ENCODE measurements around the gene NR3C2. TPM values are rescaled to one million over a fixed set of nuclear protein-coding genes. Genes with fewer than 3 reads are reported as not detected.

NR3C2 gene
- total and polyA plus RNA-seq, 4 donors, result 2.0 to 11.5 (median 3.2) TPM

GRCh38 chr4:148429206-148429605 lies 13.0 kb downstream of the NR3C2 start:
- 94% methylated on average over 2 of the region's 2 CpGs for WGBS
- no peak overlapping the region for H3K27ac ChIP-seq (ENCODE audit: low read depth in 1 of 2, low read length in 2 of 2)
- no peak overlapping the region for H3K9ac ChIP-seq (ENCODE audit: low read depth in 1 of 2, low read length in 2 of 2)
- TF ChIP-seq ZBTB33 (IDR thresholded peaks at IDR 0.05) (no peak), ATF3 (IDR thresholded peaks at IDR 0.05) (no peak), FOXA1 (IDR thresholded peaks at IDR 0.05) (no peak), NR2F2 (IDR thresholded peaks at IDR 0.05) (no peak), RXRA (IDR thresholded peaks at IDR 0.05) (no peak), HNF4A (conservative IDR thresholded peaks at IDR 0.05) (no peak), TAF1 (conservative IDR thresholded peaks at IDR 0.05) (no peak), RAD21 (IDR thresholded peaks at IDR 0.05) (no peak), FOXA2 (IDR thresholded peaks at IDR 0.05) (no peak), EGR1 (IDR thresholded peaks at IDR 0.05; ENCODE audit: low read depth in 2 of 2) (no peak), MAX (IDR thresholded peaks at IDR 0.05) (no peak), JUND (IDR thresholded peaks at IDR 0.05) (no peak), YY1 (IDR thresholded peaks at IDR 0.05) (no peak), GABPA (IDR thresholded peaks at IDR 0.05 in 1 of 2, conservative IDR thresholded peaks at IDR 0.05 in 1 of 2) (no peak), REST (IDR thresholded peaks at IDR 0.05) (no peak)
- no peaks in the 10 kb centered on the region for H3K9me3 ChIP-seq (ENCODE audit: control insufficient read depth in 4 of 4, low read length in 3 of 4)
- no peak for DNase-seq (ENCODE audit: low spot score)
- H3K27me3 ChIP-seq (ENCODE audit: control insufficient read depth in 4 of 4, insufficient read depth in 4 of 4, low read length in 3 of 4), result no peaks in the 10 kb centered on the region
- peaks cover 0 to 26% (median 8%) of the 10 kb centered on the region in 4 donors for H3K4me1 ChIP-seq (ENCODE audit: control insufficient read depth in 4 of 4, insufficient read depth in 4 of 4, low read length in 3 of 4)
- no peaks in the 10 kb centered on the region for H3K36me3 ChIP-seq (ENCODE audit: control insufficient read depth in 4 of 4, insufficient read depth in 3 of 4, low read depth in 1 of 4, low read length in 3 of 4)
- no peak overlapping the region for H3K4me3 ChIP-seq (ENCODE audit: low read depth in 1 of 3, low read length in 3 of 3)

GRCh38 chr4:148426643-148427042 lies 15.6 kb downstream of the NR3C2 start:
- H3K27me3 ChIP-seq (ENCODE audit: control insufficient read depth in 4 of 4, insufficient read depth in 4 of 4, low read length in 3 of 4), result no peaks in the 10 kb centered on the region
- no peaks in the 10 kb centered on the region for H3K9me3 ChIP-seq (ENCODE audit: control insufficient read depth in 4 of 4, low read length in 3 of 4)
- DNase-seq (ENCODE audit: low spot score), result no peak
- no peak overlapping the region for H3K9ac ChIP-seq (ENCODE audit: low read depth in 1 of 2, low read length in 2 of 2)
- 97% methylated on average over 5 of the region's 5 CpGs for WGBS
- H3K4me1 ChIP-seq (ENCODE audit: control insufficient read depth in 4 of 4, insufficient read depth in 4 of 4, low read length in 3 of 4), result peaks cover 0 to 18% (median 8%) of the 10 kb centered on the region in 4 donors
- no peak overlapping the region for H3K4me3 ChIP-seq (ENCODE audit: low read depth in 1 of 3, low read length in 3 of 3)
- no peaks in the 10 kb centered on the region for H3K36me3 ChIP-seq (ENCODE audit: control insufficient read depth in 4 of 4, insufficient read depth in 3 of 4, low read depth in 1 of 4, low read length in 3 of 4)
- no peak overlapping the region for H3K27ac ChIP-seq (ENCODE audit: low read depth in 1 of 2, low read length in 2 of 2)
- no peak for TF ChIP-seq RXRA (IDR thresholded peaks at IDR 0.05)
- no peak for TF ChIP-seq EGR1 (IDR thresholded peaks at IDR 0.05; ENCODE audit: low read depth in 2 of 2)
- TF ChIP-seq GABPA (IDR thresholded peaks at IDR 0.05 in 1 of 2, conservative IDR thresholded peaks at IDR 0.05 in 1 of 2), result no peak
- no peak for TF ChIP-seq HNF4G (IDR thresholded peaks at IDR 0.05)
- no peak for TF ChIP-seq FOXA1 (IDR thresholded peaks at IDR 0.05)
- no peak for TF ChIP-seq NR2F2 (IDR thresholded peaks at IDR 0.05)
- TF ChIP-seq ATF3 (IDR thresholded peaks at IDR 0.05), result no peak
- TF ChIP-seq FOXA2 (IDR thresholded peaks at IDR 0.05), result no peak
- no peak for TF ChIP-seq ZBTB33 (IDR thresholded peaks at IDR 0.05)
- no peak for TF ChIP-seq YY1 (IDR thresholded peaks at IDR 0.05)
- TF ChIP-seq JUND (IDR thresholded peaks at IDR 0.05), result no peak
- no peak for TF ChIP-seq CTCF (IDR thresholded peaks at IDR 0.05; ENCODE audit: low read depth, low read length, missing input control)
- no peak for TF ChIP-seq HNF4A (conservative IDR thresholded peaks at IDR 0.05)
- no peak for TF ChIP-seq TAF1 (conservative IDR thresholded peaks at IDR 0.05)
- TF ChIP-seq SP1 (IDR thresholded peaks at IDR 0.05), result no peak
- no peak for TF ChIP-seq MAX (IDR thresholded peaks at IDR 0.05)
- no peak for TF ChIP-seq RAD21 (IDR thresholded peaks at IDR 0.05)
